Fibroblast of the aortic adventitia (primary cell): ENCODE data around the gene CLEC9A. TPM values are rescaled to one million over a fixed set of nuclear protein-coding genes. Genes with fewer than 3 reads are reported as not detected.
A peak's percentile ranks its signal among the peaks of the same experiment; 100 is the strongest.

ENCODE experiments used
- DNase-seq: peaks from one replicate; pipeline ENCODE4 v3.0.0-alpha.2; 2010; ENCODE audit warnings: low read depth
- H3K4me3 ChIP-seq: 2 replicates; pipeline ENCODE4 v1.5.1; 2011; ENCODE audit warnings: low read depth, mild to moderate bottlenecking, control low read depth, low read length, moderate library complexity
- total RNA-seq: library from RNA; depleted of rRNA; stranded (reverse); fragments of >200 nt; gene quantifications from 2 replicates; pipeline ENCODE4 v1.2.3, GENCODE V29; 2012; ENCODE audit warnings: low replicate concordance
- TF ChIP-seq, protein P1 (sequence below): IDR thresholded peaks from 2 replicates; pipeline ENCODE4 v1.5.1; 2011; ENCODE audit warnings: mild to moderate bottlenecking, low read length, control low read depth, inconsistent platforms; ENCODE audit not compliant: insufficient read depth

The CLEC9A gene
- total RNA-seq, 1 donor = not detected

GRCh38 chr12:10101042-10101579 lies 70.6 kb downstream of the CLEC9A start:
- peak; percentile 29 for DNase-seq
- no peak overlapping the region for H3K4me3 ChIP-seq
- TF ChIP-seq, protein P1, sequence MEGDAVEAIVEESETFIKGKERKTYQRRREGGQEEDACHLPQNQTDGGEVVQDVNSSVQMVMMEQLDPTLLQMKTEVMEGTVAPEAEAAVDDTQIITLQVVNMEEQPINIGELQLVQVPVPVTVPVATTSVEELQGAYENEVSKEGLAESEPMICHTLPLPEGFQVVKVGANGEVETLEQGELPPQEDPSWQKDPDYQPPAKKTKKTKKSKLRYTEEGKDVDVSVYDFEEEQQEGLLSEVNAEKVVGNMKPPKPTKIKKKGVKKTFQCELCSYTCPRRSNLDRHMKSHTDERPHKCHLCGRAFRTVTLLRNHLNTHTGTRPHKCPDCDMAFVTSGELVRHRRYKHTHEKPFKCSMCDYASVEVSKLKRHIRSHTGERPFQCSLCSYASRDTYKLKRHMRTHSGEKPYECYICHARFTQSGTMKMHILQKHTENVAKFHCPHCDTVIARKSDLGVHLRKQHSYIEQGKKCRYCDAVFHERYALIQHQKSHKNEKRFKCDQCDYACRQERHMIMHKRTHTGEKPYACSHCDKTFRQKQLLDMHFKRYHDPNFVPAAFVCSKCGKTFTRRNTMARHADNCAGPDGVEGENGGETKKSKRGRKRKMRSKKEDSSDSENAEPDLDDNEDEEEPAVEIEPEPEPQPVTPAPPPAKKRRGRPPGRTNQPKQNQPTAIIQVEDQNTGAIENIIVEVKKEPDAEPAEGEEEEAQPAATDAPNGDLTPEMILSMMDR = no peak

- TF ChIP-seq, protein P1 = no peak
- DNase-seq = no peak
- H3K4me3 ChIP-seq = no peak overlapping the region
Observed at GRCh38 chr12:10101648-10102220, 71.3 kb downstream of the CLEC9A start.

GRCh38 chr12:10102322-10102721 lies 71.8 kb downstream of the CLEC9A start:
- TF ChIP-seq, protein P1 = no peak
- no peak overlapping the region for H3K4me3 ChIP-seq

DNA sequence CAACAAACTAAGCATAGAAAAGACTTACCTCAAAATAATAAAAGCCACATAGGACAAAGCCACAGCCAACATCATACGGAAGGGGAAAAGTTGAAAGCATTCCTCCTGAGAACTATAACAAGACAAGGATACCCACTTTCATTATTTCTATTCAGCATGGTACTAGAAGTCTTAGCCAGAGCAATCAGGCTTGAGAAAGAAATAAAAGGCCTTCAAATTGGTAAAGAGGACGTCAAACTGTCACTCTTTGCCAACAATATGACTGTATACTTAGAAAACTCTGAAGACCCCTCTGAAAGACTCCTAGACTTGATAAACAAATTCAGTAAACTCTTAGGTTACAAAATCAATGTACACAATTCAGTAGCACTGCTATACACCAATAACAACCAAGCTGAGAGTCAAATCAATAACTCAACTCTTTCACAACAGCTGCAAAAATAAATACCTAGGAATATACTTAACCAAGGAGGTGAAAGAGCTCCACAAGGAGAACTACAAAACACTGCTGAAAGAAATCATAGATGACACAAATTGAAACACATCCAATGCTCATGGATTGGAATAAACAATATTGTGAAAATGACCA lies 79.9 kb downstream of the CLEC9A start:
- TF ChIP-seq, protein P1 = no peak
- no peak overlapping the region for H3K4me3 ChIP-seq
- no peak for DNase-seq

More at GRCh38 chr12:10102322-10102721, 71.8 kb downstream of the CLEC9A start:
- no peak for DNase-seq

DNA sequence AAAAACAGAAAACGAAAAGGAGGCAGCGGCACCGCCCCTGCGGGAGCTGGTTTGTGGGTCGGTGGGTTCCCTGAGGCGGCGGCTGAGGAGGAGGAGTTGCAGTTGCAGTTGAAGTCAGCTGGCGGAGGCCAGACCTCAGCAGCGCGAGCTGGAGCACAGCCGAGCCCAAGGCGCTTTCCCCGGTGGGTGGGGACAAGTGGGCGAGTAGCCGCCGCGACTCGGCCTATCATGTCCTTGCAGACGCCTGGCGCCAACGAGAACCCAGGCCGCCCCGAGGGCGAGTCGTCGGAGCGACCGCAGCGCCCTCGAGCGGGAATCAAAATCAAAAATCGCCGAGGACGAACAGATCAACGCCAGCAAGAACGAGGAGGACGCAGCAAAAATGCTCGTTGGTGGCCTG lies 81.0 kb downstream of the CLEC9A start:
- TF ChIP-seq, protein P1 = no peak
- no peak overlapping the region for H3K4me3 ChIP-seq
- no peak for DNase-seq

DNA sequence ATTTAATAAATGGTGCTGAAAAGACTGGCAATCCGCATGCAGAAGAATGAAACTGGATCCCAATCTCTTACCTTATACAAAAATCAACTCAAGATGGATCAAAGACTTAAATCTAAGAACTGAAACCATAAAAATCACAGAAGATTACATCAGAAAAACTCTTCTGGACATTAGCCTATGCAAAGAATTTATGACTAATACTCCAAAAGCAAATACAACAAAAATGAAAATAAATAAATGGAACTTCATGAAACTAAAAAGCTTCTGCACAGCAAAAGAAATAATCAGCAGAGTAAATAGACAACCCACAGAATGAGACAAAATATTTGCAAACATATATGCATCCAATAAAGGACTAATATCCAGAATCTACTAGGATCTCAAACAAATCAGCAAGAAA lies 82.6 kb downstream of the CLEC9A start:
- no peak overlapping the region for H3K4me3 ChIP-seq
- TF ChIP-seq, protein P1 = no peak
- no peak for DNase-seq

- no peak for DNase-seq
- H3K4me3 ChIP-seq = no peak overlapping the region
- TF ChIP-seq, protein P1 = no peak
Observed at GRCh38 chr12:10113920-10114319, 83.4 kb downstream of the CLEC9A start.
